Astrocyte (in vitro differentiated cells and primary cell): ENCODE measurements around the gene USP34. TPM values are rescaled to one million over a fixed set of nuclear protein-coding genes. Genes with fewer than 3 reads are reported as not detected.
A peak's percentile ranks its signal among the peaks of the same experiment; 100 is the strongest.

Experiments used
- DNase-seq: peaks from one replicate; pipeline ENCODE4 v3.0.0-alpha.2; 2010; ENCODE audit warnings: low read depth
- FAIRE-seq: peaks from 2 replicates; lab custom pipeline; 2011; peaks lifted over from hg19 to GRCh38; lab: Jason Lieb, UNC
- H2AFZ ChIP-seq: 2 replicates; pipeline ENCODE4 v1.6.0; 2012; ENCODE audit warnings: low read depth, low read length, inconsistent platforms
- H3K27ac ChIP-seq: 2 replicates; pipeline ENCODE4 v1.5.1; 2011; ENCODE audit warnings: low read depth, low read length, inconsistent platforms
- H3K27me3 ChIP-seq: 2 replicates; pipeline ENCODE4 v1.6.0; 2011; ENCODE audit warnings: low read length, inconsistent platforms; ENCODE audit not compliant: insufficient read depth
- H3K36me3 ChIP-seq: 2 replicates; pipeline ENCODE4 v1.5.1; 2011; ENCODE audit warnings: low read length, inconsistent platforms; ENCODE audit not compliant: insufficient read depth
- H3K4me1 ChIP-seq: 2 replicates; pipeline ENCODE4 v1.5.1; 2011; ENCODE audit warnings: low read length, inconsistent platforms; ENCODE audit not compliant: insufficient read depth
- H3K4me2 ChIP-seq: 2 replicates; pipeline ENCODE4 v1.6.0; 2012; ENCODE audit warnings: low read length, inconsistent platforms
- H3K4me3 ChIP-seq: 2 replicates; pipeline ENCODE4 v1.5.1; 2011; ENCODE audit warnings: low read depth, mild to moderate bottlenecking, low read length, inconsistent platforms; ENCODE audit not compliant: insufficient read depth
- H3K79me2 ChIP-seq: 2 replicates; pipeline ENCODE4 v1.6.0; 2012; ENCODE audit warnings: mild to moderate bottlenecking, low read length, inconsistent platforms; ENCODE audit not compliant: insufficient read depth
- H3K9ac ChIP-seq: 2 replicates; pipeline ENCODE4 v1.6.0; 2012; ENCODE audit warnings: mild to moderate bottlenecking, low read length, inconsistent platforms
- H3K9me3 ChIP-seq: 2 replicates; pipeline ENCODE4 v1.5.1; 2012; ENCODE audit warnings: low read depth, mild to moderate bottlenecking, low read length, inconsistent platforms; ENCODE audit not compliant: insufficient read depth
- H4K20me1 ChIP-seq: 2 replicates; pipeline ENCODE4 v1.6.0; 2012; ENCODE audit warnings: low read length, inconsistent platforms; ENCODE audit not compliant: insufficient read depth
- H3K27ac Mint-ChIP-seq: one replicate; pipeline ENCODE4 v1.8.0; 2021; ENCODE audit warnings: mild to moderate bottlenecking, mixed read lengths; ENCODE audit not compliant: unreplicated experiment
- H3K27me3 Mint-ChIP-seq: one replicate; pipeline ENCODE4 v1.8.0; 2021; ENCODE audit warnings: low read depth, mixed read lengths; ENCODE audit not compliant: unreplicated experiment
- H3K36me3 Mint-ChIP-seq: one replicate; pipeline ENCODE4 v1.8.0; 2021; ENCODE audit warnings: low read depth, mixed read lengths; ENCODE audit not compliant: unreplicated experiment
- H3K4me1 Mint-ChIP-seq: one replicate; pipeline ENCODE4 v1.8.0; 2021; ENCODE audit warnings: low read depth, mixed read lengths; ENCODE audit not compliant: unreplicated experiment
- H3K4me3 Mint-ChIP-seq: one replicate; pipeline ENCODE4 v1.8.0; 2021; ENCODE audit warnings: mild to moderate bottlenecking, moderate library complexity, mixed read lengths; ENCODE audit not compliant: unreplicated experiment
- H3K9me3 Mint-ChIP-seq: one replicate; pipeline ENCODE4 v1.8.0; 2021; ENCODE audit warnings: mild to moderate bottlenecking, mixed read lengths; ENCODE audit not compliant: unreplicated experiment
- EZH2 ChIP-seq: IDR thresholded peaks from 2 replicates; pipeline ENCODE4 v1.6.1; 2012; ENCODE audit warnings: mild to moderate bottlenecking, low read length, inconsistent platforms; ENCODE audit not compliant: insufficient read depth
- total RNA-seq: library from RNA; stranded (reverse); gene quantifications from 2 replicates; pipeline ENCODE4 v1.2.1, GENCODE V29; 2021
- TF ChIP-seq, protein P1 (sequence below): IDR thresholded peaks from 2 replicates; pipeline ENCODE4 v1.5.1; 2011; ENCODE audit warnings: low read depth, mild to moderate bottlenecking, inconsistent platforms, low read length, moderate library complexity; ENCODE audit not compliant: insufficient read depth

The USP34 gene
- total RNA-seq, 1 donor from 2014 or later, result 99.9 TPM

GRCh38 chr2:61343141-61343540 is 127.7 kb downstream of the USP34 start:
- no peak overlapping the region for H3K27ac Mint-ChIP-seq

DNA sequence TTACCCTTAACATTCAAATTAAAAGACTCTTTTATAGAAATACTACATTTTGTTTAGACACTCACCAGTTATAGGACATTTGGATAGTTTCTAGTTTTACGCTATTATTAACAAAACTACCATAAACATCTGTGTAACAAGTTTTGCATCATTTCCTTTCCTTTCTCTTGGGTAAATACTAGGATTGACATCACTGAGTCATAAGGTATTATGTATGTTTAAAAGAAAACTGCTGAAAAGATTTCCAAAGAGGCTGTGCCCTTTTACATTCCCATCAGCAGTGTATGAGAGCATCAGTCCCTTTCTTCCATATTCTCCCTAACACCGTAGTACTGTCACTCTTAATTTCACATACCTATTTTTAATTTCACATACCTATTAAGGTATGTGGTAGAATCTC is 130.6 kb downstream of the USP34 start:
- H3K27me3 ChIP-seq, result no peaks in the 10 kb centered on the region
- no peaks in the 10 kb centered on the region for H3K27me3 Mint-ChIP-seq
- peak overlapping the region; percentile 55 for H3K27ac Mint-ChIP-seq
- TF ChIP-seq, protein P1, sequence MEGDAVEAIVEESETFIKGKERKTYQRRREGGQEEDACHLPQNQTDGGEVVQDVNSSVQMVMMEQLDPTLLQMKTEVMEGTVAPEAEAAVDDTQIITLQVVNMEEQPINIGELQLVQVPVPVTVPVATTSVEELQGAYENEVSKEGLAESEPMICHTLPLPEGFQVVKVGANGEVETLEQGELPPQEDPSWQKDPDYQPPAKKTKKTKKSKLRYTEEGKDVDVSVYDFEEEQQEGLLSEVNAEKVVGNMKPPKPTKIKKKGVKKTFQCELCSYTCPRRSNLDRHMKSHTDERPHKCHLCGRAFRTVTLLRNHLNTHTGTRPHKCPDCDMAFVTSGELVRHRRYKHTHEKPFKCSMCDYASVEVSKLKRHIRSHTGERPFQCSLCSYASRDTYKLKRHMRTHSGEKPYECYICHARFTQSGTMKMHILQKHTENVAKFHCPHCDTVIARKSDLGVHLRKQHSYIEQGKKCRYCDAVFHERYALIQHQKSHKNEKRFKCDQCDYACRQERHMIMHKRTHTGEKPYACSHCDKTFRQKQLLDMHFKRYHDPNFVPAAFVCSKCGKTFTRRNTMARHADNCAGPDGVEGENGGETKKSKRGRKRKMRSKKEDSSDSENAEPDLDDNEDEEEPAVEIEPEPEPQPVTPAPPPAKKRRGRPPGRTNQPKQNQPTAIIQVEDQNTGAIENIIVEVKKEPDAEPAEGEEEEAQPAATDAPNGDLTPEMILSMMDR, result no peak
- no peak overlapping the region for H3K9ac ChIP-seq
- H4K20me1 ChIP-seq, result no peaks in the 10 kb centered on the region
- H3K4me3 Mint-ChIP-seq, result no peak overlapping the region
- H3K4me1 ChIP-seq, result no peaks in the 10 kb centered on the region
- H3K4me3 ChIP-seq, result no peak overlapping the region
- no peak overlapping the region for H3K4me2 ChIP-seq
- no peaks in the 10 kb centered on the region for H3K79me2 ChIP-seq
- DNase-seq (peak; percentile 23), FAIRE-seq (no peak)
- H3K27ac ChIP-seq, result no peak overlapping the region
- H3K36me3 Mint-ChIP-seq, result peaks cover 15% of the 10 kb centered on the region
- H3K36me3 ChIP-seq, result peaks cover 26% of the 10 kb centered on the region
- H2AFZ ChIP-seq, result no peak overlapping the region
- H3K4me1 Mint-ChIP-seq, result peaks cover 4% of the 10 kb centered on the region
- H3K9me3 ChIP-seq, result no peaks in the 10 kb centered on the region
- H3K9me3 Mint-ChIP-seq, result no peaks in the 10 kb centered on the region

More at GRCh38 chr2:61343141-61343540, 127.7 kb downstream of the USP34 start:
- H3K4me1 ChIP-seq, result no peaks in the 10 kb centered on the region
- H3K4me3 ChIP-seq, result no peak overlapping the region
- H3K27me3 ChIP-seq, result no peaks in the 10 kb centered on the region
- H3K79me2 ChIP-seq, result peaks cover 5% of the 10 kb centered on the region
- H4K20me1 ChIP-seq, result no peaks in the 10 kb centered on the region
- Mint-ChIP-seq H3K27me3 (no peaks in the 10 kb centered on the region), H3K4me3 (no peak overlapping the region), H3K36me3 (peaks cover 16% of the 10 kb centered on the region), H3K4me1 (peaks cover 4% of the 10 kb centered on the region), H3K9me3 (no peaks in the 10 kb centered on the region)
- no peak overlapping the region for H3K9ac ChIP-seq
- H3K4me2 ChIP-seq, result no peak overlapping the region
- H2AFZ ChIP-seq, result no peak overlapping the region
- peaks cover 23% of the 10 kb centered on the region for H3K36me3 ChIP-seq
- TF ChIP-seq, protein P1, result no peak
- TF ChIP-seq EZH2, result no peak
- no peak overlapping the region for H3K27ac ChIP-seq
- FAIRE-seq (no peak), DNase-seq (no peak)
- no peaks in the 10 kb centered on the region for H3K9me3 ChIP-seq

- H3K27ac Mint-ChIP-seq, result no peak overlapping the region
- no peak overlapping the region for H3K4me2 ChIP-seq
- H3K79me2 ChIP-seq, result no peaks in the 10 kb centered on the region
- no peaks in the 10 kb centered on the region for H3K27me3 Mint-ChIP-seq
- H4K20me1 ChIP-seq, result no peaks in the 10 kb centered on the region
- H3K9me3 ChIP-seq, result no peaks in the 10 kb centered on the region
- no peak overlapping the region for H3K4me3 ChIP-seq
- H3K4me1 Mint-ChIP-seq, result peaks cover 4% of the 10 kb centered on the region
- no peak for FAIRE-seq
- no peaks in the 10 kb centered on the region for H3K9me3 Mint-ChIP-seq
- H3K4me3 Mint-ChIP-seq, result no peak overlapping the region
- no peak for DNase-seq
- no peak for TF ChIP-seq EZH2
- TF ChIP-seq, protein P1, result no peak
- peaks cover 18% of the 10 kb centered on the region for H3K36me3 ChIP-seq
- no peak overlapping the region for H3K27ac ChIP-seq
- H3K27me3 ChIP-seq, result no peaks in the 10 kb centered on the region
- H3K9ac ChIP-seq, result no peak overlapping the region
- peaks cover 14% of the 10 kb centered on the region for H3K36me3 Mint-ChIP-seq
- no peak overlapping the region for H2AFZ ChIP-seq
- no peaks in the 10 kb centered on the region for H3K4me1 ChIP-seq
These were observed 132.4 kb downstream of the USP34 start for GRCh38 chr2:61338447-61338846.
